NCI-H1048 (cell line): ENCODE data around the gene HDAC11.
"Not testable (repeated sequence)": the region's sequence is repeated elsewhere in the genome, so short reads cannot be mapped to it uniquely, and the experiment has no call there.

Experiments used
- DNase-seq: peaks from one replicate; lab custom pipeline; 2025; lab: John Stamatoyannopoulos, UW

The HDAC11 gene

GRCh38 chr3:13493867-13494441, 13.8 kb downstream of the HDAC11 start:
- DNase-seq, result no peak

- DNase-seq, result no peak
Observed at GRCh38 chr3:13494463-13495350, 14.6 kb downstream of the HDAC11 start.

DNA sequence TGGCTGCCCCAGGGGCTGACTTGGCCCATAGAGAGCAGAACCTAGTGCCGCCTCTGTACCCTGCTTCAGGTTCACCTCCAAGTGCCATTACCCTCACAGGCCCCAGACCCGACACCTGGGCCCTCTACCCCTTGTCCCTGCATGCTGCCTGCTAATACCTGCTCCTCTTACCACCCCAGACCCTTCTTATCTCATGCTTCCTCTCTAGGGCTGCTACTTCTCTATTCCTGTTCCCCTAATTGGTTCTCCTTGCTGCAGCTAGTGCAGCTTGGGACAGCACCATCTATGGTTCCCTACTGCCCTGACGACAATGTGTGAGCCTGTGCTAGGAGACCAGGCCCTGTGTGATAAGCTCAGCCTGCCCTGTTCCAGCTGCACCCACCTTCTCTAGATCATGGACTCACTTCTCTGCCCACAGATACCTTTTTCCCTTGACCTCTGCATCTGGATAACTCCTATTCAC, 15.3 kb downstream of the HDAC11 start:
- no peak for DNase-seq

- no peak for DNase-seq
Observed at GRCh38 chr3:13495921-13496723, 16.0 kb downstream of the HDAC11 start.

DNA sequence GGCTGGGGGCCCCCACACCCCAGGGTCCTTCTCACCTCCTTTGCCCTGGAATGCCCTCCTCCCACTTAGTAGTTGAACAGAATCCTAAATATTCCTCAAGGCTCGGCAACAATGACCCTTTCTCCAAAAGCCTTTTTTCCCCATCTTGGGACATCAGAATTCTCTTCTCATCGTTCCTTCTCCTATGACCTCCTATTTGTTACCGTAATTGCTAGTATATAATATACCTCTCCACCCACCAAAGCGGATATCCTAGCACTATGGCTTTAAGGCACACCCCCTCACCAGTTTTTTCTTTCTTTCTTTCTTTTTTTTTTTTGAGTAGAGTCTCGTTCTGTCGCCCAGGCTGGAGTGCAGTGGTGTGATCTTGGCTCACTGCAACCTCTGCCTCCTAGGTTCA, 16.8 kb downstream of the HDAC11 start:
- no peak for DNase-seq

DNA sequence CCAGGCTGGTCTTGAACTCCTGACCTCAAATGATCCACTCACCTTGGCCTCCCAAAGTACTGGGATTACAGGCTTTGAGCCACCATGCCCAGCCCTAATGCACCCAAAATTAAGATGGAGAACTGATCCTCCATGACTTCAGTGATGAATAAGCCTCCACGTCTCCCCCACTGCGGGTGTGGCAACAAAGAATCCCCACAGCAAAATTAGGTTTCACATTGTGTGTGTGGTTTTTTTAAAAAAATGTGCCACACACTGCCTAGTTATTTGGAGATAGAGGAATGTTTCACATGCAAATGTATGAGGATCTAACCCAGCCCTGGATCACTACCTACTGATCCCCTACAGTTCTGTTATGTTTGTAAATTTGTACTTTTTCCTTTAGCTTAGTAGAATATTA, 17.3 kb downstream of the HDAC11 start:
- DNase-seq, result no peak

- DNase-seq, result no peak
Observed at GRCh38 chr3:13498354-13499060, 18.4 kb downstream of the HDAC11 start.

GRCh38 chr3:13499246-13499645, 19.1 kb downstream of the HDAC11 start:
- not testable (repeated sequence) for DNase-seq

- DNase-seq, result no peak
Observed at GRCh38 chr3:13500133-13500885, 20.2 kb downstream of the HDAC11 start.

- DNase-seq, result no peak
Observed at GRCh38 chr3:13501056-13501455, 20.9 kb downstream of the HDAC11 start.

DNA sequence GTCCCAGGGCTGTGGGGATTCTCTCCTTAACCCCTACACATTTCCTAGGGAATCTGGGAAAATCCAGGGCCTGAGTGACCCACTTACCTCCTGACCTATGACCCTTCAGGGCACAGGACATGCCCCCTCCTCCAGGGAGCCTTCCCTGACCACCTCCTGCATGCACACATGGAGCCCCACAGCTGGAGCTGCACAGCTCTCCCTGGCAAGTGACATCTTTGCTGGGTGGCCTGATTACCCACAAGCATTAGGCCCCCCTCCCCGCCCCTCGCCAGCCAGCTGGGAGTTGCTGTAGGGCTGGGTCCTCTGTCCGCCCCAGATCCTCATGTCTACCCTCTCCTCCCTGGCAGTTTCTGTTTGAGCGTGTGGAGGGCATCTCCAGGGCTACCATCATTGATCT, 21.4 kb downstream of the HDAC11 start:
- DNase-seq, result no peak

GRCh38 chr3:13501958-13502790, 22.1 kb downstream of the HDAC11 start:
- DNase-seq, result no peak

- DNase-seq, result no peak
Observed at GRCh38 chr3:13502791-13503060, 22.6 kb downstream of the HDAC11 start.

DNA sequence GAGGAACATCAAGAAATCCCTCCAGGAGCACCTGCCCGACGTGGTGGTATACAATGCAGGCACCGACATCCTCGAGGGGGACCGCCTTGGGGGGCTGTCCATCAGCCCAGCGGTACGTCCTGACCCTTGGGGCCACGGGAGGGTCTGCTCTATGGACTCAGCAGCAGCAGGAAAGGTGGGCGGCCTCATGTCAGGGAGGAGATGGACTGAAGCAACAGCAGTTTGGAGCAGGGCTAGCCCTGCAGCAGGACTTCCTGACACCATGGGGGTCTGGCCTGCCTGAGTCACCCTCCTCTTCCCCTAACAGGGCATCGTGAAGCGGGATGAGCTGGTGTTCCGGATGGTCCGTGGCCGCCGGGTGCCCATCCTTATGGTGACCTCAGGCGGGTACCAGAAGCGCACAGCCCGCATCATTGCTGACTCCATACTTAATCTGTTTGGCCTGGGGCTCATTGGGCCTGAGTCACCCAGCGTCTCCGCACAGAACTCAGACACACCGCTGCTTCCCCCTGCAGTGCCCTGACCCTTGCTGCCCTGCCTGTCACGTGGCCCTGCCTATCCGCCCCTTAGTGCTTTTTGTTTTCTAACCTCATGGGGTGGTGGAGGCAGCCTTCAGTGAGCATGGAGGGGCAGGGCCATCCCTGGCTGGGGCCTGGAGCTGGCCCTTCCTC, 24.2 kb downstream of the HDAC11 start:
- no peak for DNase-seq

GRCh38 chr3:13505147-13506130, 25.3 kb downstream of the HDAC11 start:
- DNase-seq, result no peak

DNA sequence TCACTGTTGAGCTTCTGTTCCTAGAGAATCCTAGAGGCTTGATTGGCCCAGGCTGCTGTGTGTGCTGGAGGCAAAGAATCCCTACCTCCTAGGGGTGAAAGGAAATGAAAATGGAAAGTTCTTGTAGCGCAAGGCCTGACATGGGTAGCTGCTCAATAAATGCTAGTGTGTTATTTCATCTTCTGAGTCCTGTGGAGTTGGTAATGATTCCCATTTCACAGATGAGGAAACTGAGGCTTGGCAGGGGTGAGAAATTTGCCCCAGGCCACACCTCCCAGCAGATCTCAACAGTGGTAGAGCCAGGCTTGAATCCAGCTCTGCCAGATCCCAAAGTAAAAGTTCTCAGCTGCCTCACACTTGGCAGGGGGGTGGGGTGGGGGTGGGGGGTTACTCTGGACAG, 26.1 kb downstream of the HDAC11 start:
- DNase-seq, result no peak

- DNase-seq, result no peak
Observed at GRCh38 chr3:13506680-13507079, 26.6 kb downstream of the HDAC11 start.

DNA sequence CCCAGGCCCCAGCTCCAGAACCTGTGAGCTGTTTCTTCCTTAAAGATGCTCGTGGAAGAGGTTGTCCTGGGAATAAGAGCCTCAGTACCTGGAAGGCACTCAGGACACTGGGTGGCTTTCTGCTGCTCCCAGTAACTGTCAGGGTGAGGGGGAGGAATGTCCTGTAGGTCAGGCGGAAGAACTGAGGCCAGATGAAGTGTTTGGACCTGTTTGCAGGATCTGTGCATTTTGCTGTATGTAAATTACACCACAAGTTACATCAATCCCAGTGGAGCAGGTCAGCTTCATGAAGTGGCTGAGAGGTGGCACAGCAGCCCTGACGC, 27.1 kb downstream of the HDAC11 start:
- DNase-seq, result no peak
